NCI-H2081 (cell line): ENCODE results near the gene ITK.

Source experiments
- DNase-seq, 2 experiments: peaks; one replicate each; lab custom pipeline; 2025; lab: John Stamatoyannopoulos, UW

ITK gene

GRCh38 chr5:157280927-157281326 lies 100.3 kb downstream of the ITK start:
- DNase-seq: no peak

DNA sequence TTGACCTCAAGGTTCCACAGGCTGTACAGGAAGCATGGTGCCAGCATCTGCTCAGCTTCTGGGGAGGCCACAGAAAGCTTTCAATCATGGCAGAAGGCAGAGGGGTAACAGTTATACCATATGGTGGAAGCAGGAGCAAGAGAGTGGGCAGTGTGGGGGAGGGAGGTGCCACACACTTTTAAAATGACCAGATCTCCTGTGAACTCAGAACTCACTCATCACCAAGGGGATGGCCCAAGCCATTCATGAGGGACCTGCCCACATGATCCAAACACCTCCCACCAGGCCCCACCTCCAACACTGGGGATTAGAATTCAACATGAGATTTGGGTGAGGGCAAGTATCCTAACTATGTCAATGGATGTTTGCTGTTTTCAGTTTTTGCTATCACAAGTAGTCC lies 101.5 kb downstream of the ITK start:
- no peak for DNase-seq

DNA sequence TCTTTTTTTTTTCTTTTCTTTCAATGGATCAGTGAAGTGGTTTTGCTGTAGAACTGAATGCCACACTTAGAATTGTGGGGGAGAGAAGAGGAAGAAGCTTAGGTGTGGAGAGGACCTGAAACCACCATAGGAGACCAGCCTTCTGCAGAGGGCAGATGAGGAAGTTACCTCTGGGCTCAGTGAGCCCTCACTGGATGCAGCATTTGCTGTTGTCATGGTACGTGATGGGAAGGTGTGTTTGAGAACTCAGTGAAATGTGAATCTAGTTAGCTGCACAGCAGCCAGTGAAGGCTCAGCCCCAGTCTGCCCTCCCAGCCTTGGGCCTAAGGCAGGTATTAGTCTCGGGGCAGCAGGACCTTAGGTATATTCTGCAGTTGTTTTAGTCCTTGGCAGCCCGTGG lies 102.8 kb downstream of the ITK start:
- DNase-seq: no peak

- DNase-seq: no peak
Measured at GRCh38 chr5:157284458-157285212, 104.0 kb downstream of the ITK start.

DNA sequence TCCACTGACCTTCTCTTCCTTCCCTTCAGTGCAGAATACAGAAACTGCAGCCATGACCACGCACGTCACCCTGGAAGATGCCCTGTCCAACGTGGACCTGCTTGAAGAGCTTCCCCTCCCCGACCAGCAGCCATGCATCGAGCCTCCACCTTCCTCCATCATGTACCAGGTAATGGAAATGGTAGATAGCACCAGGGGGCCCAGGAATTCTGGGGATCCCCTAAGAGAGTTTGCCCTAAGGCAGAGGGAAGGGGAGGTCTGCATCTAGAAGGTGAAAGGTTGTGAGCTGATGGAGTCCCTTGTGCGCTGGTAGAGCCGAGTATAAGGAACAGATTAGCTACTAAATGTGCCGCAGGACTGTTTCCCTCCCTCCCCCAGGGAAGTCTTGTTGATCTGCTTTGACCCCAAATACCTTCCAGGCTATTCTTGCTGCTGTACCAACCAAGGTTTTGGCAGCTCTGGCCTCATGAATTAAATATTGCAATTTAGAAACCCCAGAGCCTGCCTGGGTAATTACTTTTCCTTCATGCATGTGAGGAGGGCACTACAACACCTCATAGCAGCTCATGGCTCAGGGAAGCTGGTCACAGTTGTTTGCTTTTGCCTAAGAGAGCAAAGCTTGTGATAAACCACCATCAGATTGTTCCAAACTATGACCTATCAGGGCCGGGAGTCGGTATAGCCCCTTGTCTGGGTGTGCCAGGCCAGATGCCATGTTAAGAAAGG lies 104.8 kb downstream of the ITK start:
- DNase-seq: no peak

DNA sequence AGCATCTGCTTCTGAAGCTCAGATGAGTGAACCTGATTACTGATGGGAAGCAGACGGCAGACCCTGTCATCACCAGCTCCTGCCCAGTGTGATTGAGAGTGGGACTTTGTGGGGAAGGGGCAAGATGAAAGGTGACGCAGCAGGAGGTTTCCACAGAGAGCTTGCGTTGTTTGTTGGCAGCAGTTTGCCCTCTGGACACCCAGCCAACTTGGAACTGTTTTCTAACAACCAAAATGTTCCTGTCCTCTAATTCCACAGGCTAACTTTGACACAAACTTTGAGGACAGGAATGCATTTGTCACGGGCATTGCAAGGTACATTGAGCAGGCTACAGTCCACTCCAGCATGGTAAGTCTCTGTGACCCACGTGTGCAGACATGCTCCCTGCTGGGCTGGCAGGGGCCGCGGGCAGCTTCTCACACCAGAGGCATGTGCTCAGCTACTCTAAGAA lies 106.1 kb downstream of the ITK start:
- DNase-seq: no peak

DNA sequence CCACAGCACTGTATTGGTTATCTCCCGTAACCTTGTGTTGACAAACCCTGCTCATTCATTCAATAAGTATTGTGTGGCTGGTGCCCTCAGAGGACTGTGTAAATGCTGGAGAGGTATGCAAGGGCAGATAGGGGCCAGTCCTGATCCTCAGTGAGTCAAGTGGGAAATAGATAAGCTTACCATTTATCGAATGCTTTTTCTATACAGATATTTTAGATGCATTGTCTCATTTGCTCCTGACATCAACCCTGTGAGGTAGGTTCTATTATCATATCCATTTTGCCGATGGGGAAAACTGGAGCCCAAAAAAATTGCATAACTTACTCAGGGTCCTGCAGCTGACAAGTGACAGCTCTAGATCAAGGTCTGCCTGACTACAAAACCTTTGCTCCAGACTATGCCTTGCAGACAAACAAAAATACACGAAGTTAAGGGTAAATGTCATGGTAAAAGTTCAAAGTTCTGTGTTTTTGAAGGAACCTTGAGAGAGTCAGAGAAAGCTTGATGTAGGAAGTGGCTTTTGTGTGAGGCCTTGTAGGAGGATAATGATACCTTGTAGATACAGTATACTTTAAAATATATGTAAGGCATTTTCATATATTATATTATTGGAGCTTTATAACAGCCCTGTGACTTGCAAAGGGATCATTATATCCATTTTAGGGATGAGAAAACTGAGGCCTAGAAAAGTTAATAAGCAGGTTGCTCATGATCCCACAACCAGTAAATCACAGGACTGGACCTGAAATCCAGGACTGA lies 107.9 kb downstream of the ITK start:
- no peak for DNase-seq

DNA sequence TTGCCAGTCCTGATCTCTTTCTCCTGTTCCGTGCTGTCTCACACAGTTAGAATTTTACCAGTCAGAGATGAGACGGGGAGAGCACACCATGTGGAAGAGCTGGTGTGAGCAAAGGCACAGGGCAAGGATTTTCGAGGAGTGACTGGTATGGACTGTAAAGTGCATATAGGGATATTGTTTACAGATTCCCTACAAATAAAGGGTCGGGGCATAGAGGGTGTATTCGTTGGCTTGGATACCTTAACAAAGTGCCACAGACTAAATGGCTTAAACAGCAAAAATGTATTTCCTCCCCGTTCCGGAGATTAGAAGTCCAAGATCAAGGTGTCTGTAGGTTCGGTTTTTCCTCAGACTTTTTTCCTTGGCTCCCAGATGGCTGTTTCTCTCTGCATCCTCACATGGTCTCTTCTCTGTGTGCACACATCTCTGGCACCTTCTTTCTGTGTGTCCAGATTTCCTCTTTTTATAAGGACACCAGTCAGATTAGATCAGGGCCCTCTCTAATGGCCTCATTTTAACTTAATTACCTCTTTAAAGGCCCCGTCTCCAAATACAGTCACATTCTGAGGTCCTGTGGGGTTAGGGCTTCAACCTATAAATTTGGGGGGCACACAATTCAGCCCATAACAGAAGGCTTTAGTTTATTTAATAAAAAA lies 108.7 kb downstream of the ITK start:
- no peak for DNase-seq

- no peak for DNase-seq
Measured at GRCh38 chr5:157290156-157290980, 109.7 kb downstream of the ITK start.

DNA sequence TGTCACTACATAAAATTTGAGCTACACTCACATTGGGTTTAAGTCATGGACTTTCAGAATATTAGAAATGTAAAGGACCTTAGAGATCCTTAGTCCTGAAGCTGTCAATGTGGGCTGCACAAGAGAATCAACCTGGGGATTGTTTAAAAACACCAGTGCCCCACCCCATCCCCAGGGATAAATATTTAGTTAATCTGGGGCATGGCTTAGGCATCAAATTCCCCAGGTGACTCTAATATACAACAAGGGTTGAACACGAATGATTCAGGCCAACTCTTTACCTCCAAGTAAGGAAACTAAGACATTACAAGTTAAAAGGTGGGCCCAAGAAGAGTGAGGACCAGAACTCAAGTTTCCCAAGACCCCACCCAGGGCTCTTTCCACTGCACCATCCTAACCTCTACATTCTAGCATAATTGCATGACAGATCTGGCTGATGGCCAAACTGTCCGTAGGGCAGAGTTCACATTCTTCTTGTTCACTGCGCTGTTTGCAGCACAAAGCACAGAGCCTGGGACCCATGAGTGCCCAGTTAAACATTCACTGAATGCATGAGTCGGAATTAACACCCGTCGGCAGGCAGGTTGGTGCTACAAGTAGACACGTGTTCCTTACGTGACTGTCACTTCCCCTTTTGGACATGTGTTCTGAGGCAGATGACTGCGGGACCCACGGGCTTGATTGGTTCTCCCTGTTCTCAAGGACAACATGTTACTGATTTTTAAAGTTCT lies 110.5 kb downstream of the ITK start:
- no peak for DNase-seq

GRCh38 chr5:157292599-157292998 lies 112.0 kb downstream of the ITK start:
- no peak for DNase-seq

GRCh38 chr5:157294407-157295091 lies 113.9 kb downstream of the ITK start:
- peak; percentile 2 to 55 for DNase-seq

DNA sequence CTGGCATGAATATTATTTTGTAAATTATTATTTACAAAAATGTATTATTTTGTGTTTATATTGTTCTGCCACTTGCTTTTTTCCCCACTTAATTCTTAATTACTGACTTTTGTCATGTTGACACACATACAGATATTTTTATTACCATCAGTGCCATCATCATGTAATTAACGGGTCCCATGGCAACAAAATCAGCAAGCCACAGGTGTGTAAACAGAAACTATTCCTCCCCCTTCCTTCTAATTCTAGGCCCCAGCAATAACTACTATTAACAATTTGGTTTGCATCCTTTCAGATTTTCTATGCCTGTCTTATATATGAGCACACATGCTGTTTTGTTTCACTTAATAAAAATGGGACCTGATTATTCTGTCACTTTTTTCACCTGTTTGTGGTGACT lies 114.6 kb downstream of the ITK start:
- peak; percentile 66 to 92 for DNase-seq

DNA sequence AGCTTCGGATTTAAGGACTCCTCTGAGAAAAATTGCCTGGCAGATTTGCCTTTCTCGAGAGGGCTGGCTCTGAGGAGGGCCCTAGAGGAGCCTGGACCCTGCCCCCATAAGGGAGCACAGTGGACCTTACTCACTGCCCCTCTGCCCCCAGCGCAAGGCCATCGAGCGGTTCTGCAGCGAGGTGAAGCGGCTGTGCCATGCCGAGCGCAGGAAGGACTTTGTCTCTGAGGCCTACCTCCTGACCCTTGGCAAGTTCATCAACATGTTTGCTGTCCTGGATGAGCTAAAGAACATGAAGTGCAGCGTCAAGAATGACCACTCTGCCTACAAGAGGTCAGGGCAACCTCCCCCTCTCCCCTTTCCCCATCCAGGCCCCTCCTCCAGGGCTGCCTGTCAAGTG lies 119.9 kb downstream of the ITK start:
- no peak for DNase-seq

- DNase-seq: no peak
Measured at GRCh38 chr5:157301066-157301465, 120.4 kb downstream of the ITK start.

DNA sequence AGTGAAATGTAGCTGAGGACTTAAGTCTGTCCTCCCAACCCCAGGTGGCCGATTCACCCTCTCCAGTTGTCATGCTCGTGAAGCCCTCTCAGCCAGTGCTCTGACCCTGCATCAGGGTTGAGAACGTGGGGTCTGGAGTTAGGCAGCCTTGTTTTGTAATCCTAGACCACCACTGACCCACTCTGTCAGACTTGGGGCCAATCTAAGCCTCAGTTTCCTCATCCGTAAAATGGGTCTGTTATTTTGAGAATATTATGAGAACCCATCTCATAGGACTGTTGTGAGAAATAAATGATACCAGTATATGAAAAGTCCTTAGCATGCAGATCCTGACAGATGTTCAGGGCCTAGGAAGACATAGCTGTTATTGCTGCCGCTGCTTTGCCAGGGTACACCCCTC lies 122.4 kb downstream of the ITK start:
- DNase-seq: no peak

DNA sequence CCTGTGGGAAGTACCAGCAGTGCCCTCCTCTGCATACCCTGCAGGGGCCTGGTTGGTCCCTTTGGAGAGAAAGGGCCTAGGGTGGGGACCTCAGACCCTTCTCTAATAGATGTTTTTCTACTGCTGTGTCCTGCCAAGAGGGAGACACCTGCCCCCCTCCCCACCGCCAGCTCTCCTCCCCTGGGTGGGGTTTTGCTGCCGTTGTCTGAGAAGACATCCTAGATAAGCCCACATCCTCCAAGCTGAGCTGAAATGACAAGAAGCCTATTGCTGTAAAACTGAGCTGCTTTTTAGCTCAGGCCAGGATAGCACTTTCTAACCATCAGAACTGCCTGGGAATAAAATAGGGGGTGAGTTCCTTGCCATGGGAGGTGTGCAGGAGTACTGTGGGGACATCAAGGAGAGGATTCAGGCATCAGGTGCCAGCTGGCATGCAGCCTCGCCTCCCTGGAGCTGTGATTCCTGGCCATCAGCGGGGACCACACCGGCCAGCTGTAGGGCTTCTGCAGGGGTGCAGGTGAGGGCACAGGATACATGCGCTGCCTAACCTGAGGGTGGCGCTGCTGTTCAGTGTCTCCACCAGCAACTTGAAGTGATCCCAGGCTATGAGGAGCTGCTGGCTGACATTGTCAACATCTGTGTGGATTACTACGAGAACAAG lies 123.2 kb downstream of the ITK start:
- peak; percentile 50 to 54 for DNase-seq
